HepG2 (cell line): ENCODE data around the gene RNF8. TPM values are rescaled to one million over a fixed set of nuclear protein-coding genes. Genes with fewer than 3 reads are reported as not detected.

Source experiments
- ATAC-seq: fragments of 200-7000 bp; cut with Tn5 transposase; 3 replicates; pipeline ENCODE4 v1.9.1; 2020; ENCODE audit warnings: mild to moderate bottlenecking, moderate library complexity
- BruUV-seq: library from RNA; stranded (reverse); fragments of 400-500 nt; replicated peaks from 2 replicates; lab custom pipeline; 2021; lab: Mats Ljungman, UMichigan
- CTCF ChIA-PET: fragments of 300-600 bp; formaldehyde crosslinking; extraction: SDS; loops from one replicate; lab custom pipeline; 2021; ENCODE audit warnings: low total read pairs, inconsistent platforms, low intra/inter-chr PET ratio; lab: Yijun Ruan, JAX
- POLR2A ChIA-PET: fragments of 350-600 bp; sonication (Branson Sonifier 250); formaldehyde crosslinking; loops from one replicate; lab custom pipeline; 2020; ENCODE audit warnings: antibody characterized with exemption, inconsistent platforms; lab: Yijun Ruan, JAX
- DNase-seq: peaks from one replicate; pipeline ENCODE4 v3.0.0-alpha.2; 2015; ENCODE audit warnings: low spot score
- FAIRE-seq: peaks from 3 replicates; lab custom pipeline; 2011; peaks lifted over from hg19 to GRCh38; lab: Jason Lieb, UNC
- H2AFZ ChIP-seq: one replicate; pipeline ENCODE4 v1.6.1; 2011; ENCODE audit warnings: low read length, inconsistent platforms
- H3K27ac ChIP-seq: fragments of 300-600 bp; 3 replicates; pipeline ENCODE4 v1.8.0; 2011; ENCODE audit warnings: mixed run types, mild to moderate bottlenecking, mixed read lengths, low read length, inconsistent platforms; ENCODE audit not compliant: insufficient read depth; ENCODE audit errors: extremely low read length
- H3K27me3 ChIP-seq, 2 experiments: fragments of 200-600 bp in 1 of 2; 2 replicates in 1 of 2; 3 replicates in 1 of 2; pipeline versions ENCODE4 v1.6.0 to v1.8.0; 2011; ENCODE audit warnings: low read length in 2 of 2, mild to moderate bottlenecking in 2 of 2, moderate library complexity in 2 of 2, inconsistent platforms in 1 of 2; ENCODE audit not compliant: insufficient read depth in 2 of 2, control insufficient read depth in 1 of 2
- H3K36me3 ChIP-seq, 2 experiments: fragments of 200-600 bp in 1 of 2; replicated peaks in 1 of 2; 2 replicates in 1 of 2; 3 replicates in 1 of 2; pipeline versions ENCODE4 v1.5.1 to v1.8.0; 2011; ENCODE audit warnings: low read length in 2 of 2, inconsistent platforms in 1 of 2; ENCODE audit not compliant: insufficient read depth in 2 of 2, control insufficient read depth in 1 of 2
- H3K4me1 ChIP-seq: 2 replicates; pipeline ENCODE4 v1.5.1; 2012; ENCODE audit warnings: low read length, inconsistent platforms; ENCODE audit not compliant: insufficient read depth
- H3K4me2 ChIP-seq: 2 replicates; pipeline ENCODE4 v1.6.0; 2011; ENCODE audit warnings: low read depth, low read length, inconsistent platforms
- H3K4me3 ChIP-seq, 3 experiments: fragments of 200-600 bp in 1 of 3; sonication (generic), shearing (Covaris generic) in 1 of 3; replicated peaks in 1 of 3; 2 replicates each; pipeline ENCODE4 v1.5.1; 2011 to 2016; ENCODE audit warnings: low read length in 3 of 3, inconsistent platforms in 2 of 3, low read depth in 2 of 3, mild to moderate bottlenecking in 2 of 3, control low read depth in 1 of 3, mixed read lengths in 1 of 3; ENCODE audit not compliant: insufficient read depth in 1 of 3
- H3K79me2 ChIP-seq: one replicate; pipeline ENCODE4 v1.6.1; 2011; ENCODE audit warnings: low read length, inconsistent platforms; ENCODE audit not compliant: insufficient read depth
- H3K9ac ChIP-seq: 2 replicates; pipeline ENCODE4 v1.6.0; 2011; ENCODE audit warnings: mild to moderate bottlenecking, low read depth, low read length, inconsistent platforms; ENCODE audit not compliant: insufficient read depth
- H3K9me3 ChIP-seq: 2 replicates; pipeline ENCODE4 v1.5.1; 2012; ENCODE audit warnings: mild to moderate bottlenecking, low read length
- H4K20me1 ChIP-seq: 2 replicates; pipeline ENCODE4 v1.6.0; 2011; ENCODE audit warnings: inconsistent platforms, mild to moderate bottlenecking, low read length, moderate library complexity; ENCODE audit not compliant: insufficient read depth
- MAZ ChIP-seq, 2 experiments: sonication (generic) in 1 of 2; formaldehyde crosslinking in 1 of 2; IDR thresholded peaks; 2 replicates each; pipeline versions ENCODE4 v1.5.0 to v1.6.1; 2012 to 2020; ENCODE audit warnings: low read depth in 2 of 2, mild to moderate bottlenecking in 2 of 2, borderline replicate concordance in 1 of 2, improper control_type of control experiment in 1 of 2, low read length in 1 of 2, missing genetic modification reagents in 1 of 2, moderate library complexity in 1 of 2
- XBP1 ChIP-seq: sonication (generic); formaldehyde crosslinking; IDR thresholded peaks from 2 replicates; pipeline ENCODE4 v1.5.0; 2020; ENCODE audit warnings: missing genetic modification reagents
- ZNF33A ChIP-seq: sonication (generic); formaldehyde crosslinking; IDR thresholded peaks from 2 replicates; pipeline ENCODE4 v1.5.1; 2020; ENCODE audit warnings: missing genetic modification reagents, mild to moderate bottlenecking, moderate library complexity, borderline replicate concordance
- WGBS: methylation state at CpG from one replicate; pipeline ENCODE4 v1.1.6; 2017; ENCODE audit warnings: low lambda C conversion rate; 5-methylcytosine and 5-hydroxymethylcytosine counted together
- in situ Hi-C: cut with HindIII; loops from 2 replicates; pipeline ENCODE4 v1.10.0; 2017; ENCODE audit warnings: low pct_unique_long_range_greater_than_20kb; ENCODE audit not compliant: extremely low pct_ligation_motif_present
- intact Hi-C: fragments of 100-400 bp; cut with micrococcal nuclease; formaldehyde crosslinking; loops from one replicate; pipeline ENCODE4 v1.10.0; 2022; ENCODE audit not compliant: unreplicated experiment
- polyA plus RNA-seq, 8 experiments: library from polyadenylated mRNA; depleted of rRNA in 3 of 8; stranded (reverse) in 7 of 8; unstranded in 1 of 8; fragments of >200 nt; fragmentation: Illumina TruSeq in 4 of 8; extraction: Trizol in 4 of 8; gene quantifications; 2 replicates each; pipeline versions ENCODE4 v1.2.1 to v1.2.3, GENCODE V29; 2011 to 2016; ENCODE audit warnings: low read depth in 4 of 8, missing spikeins in 1 of 8, mixed read lengths in 1 of 8; ENCODE audit not compliant: insufficient read depth in 1 of 8
- total RNA-seq, 5 experiments: library from RNA; depleted of rRNA; stranded (reverse); fragments of >200 nt; fragmentation: Illumina TruSeq; extraction: Trizol; gene quantifications; 2 replicates each; pipeline ENCODE4 v1.2.3, GENCODE V29; 2016; ENCODE audit warnings: low read depth in 1 of 5

RNF8 gene
- total and polyA plus RNA-seq, 2 of the 13 experiments (the other 11 are each of a cell fraction or from before 2014, with no cell fraction given), result 21.8 to 47.6 TPM

- no peak overlapping the region for H3K4me2 ChIP-seq
- H3K27me3 ChIP-seq, result no peaks in the 10 kb centered on the region
- peaks cover 12 to 74% of the 10 kb centered on the region in 2 experiments for H3K36me3 ChIP-seq
- BruUV-seq, result no TSS peak
- ChIA-PET CTCF (no interaction called here), POLR2A (no interaction called here)
- peaks cover 11% of the 10 kb centered on the region for H4K20me1 ChIP-seq
- FAIRE-seq (no peak), ATAC-seq (no peak), DNase-seq (no peak)
- no peak overlapping the region for H2AFZ ChIP-seq
- H3K79me2 ChIP-seq, result no peaks in the 10 kb centered on the region
- H3K9me3 ChIP-seq, result no peaks in the 10 kb centered on the region
- no peak overlapping the region for H3K9ac ChIP-seq
- TF ChIP-seq ZNF33A, result no peak
- H3K4me1 ChIP-seq, result peaks cover 21% of the 10 kb centered on the region
- intact Hi-C loops (loop anchor here (10.0 kb wide), 1 partner anchor 191 kb away; no protein-coding TSS in a partner anchor), in situ Hi-C loops (no loop called here)
- WGBS, result 90% methylated on average over 1 of the region's 1 CpG
- no peak overlapping the region for H3K27ac ChIP-seq
- no peak overlapping the region for H3K4me3 ChIP-seq
These were observed 20.2 kb downstream of the RNF8 start for GRCh38 chr6:37373822-37374471.

DNA sequence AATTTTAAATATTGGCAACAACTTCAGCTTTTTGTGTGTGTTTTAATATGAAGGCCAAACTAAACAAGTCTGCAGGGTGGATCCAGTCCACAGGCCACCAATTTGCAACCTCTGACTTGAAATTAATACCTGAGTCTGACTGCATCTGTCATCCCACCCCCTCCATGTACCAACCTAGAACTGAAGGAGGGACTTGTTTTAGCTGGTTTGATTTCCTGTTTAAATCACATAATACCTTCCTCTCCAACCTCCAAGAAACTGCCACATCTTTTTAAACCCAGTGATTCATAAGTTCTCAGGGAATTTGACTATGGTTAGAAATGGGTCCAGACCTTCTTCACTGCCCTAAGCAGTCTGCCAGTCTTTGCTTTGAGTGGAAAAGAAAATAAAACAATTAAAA is 21.6 kb downstream of the RNF8 start:
- Histone ChIP-seq H4K20me1 (peaks cover 2% of the 10 kb centered on the region; the same call in 1 of the 2 replicates), H3K79me2 (no peaks in the 10 kb centered on the region), H3K36me3 (peaks cover 13 to 65% of the 10 kb centered on the region in 2 experiments), H3K27me3 (no peaks in the 10 kb centered on the region), H3K4me3 (no peak overlapping the region), H3K9ac (no peak overlapping the region), H3K4me1 (peaks cover 7% of the 10 kb centered on the region), H3K4me2 (no peak overlapping the region), H3K27ac (no peak overlapping the region), H2AFZ (no peak overlapping the region), H3K9me3 (no peaks in the 10 kb centered on the region)
- FAIRE-seq (no peak), DNase-seq (no peak), ATAC-seq (no peak)
- TF ChIP-seq MAZ (IDR thresholded peaks at IDR 0.05; ENCODE audit: borderline replicate concordance, low read depth, low read length) (no peak), MAZ (CRISPR knock-in tag; IDR thresholded peaks at IDR 0.05; ENCODE audit: low read depth) (no peak), XBP1 (no peak)
- BruUV-seq, result no TSS peak
- intact Hi-C loops (loop anchor here (10.0 kb wide), 1 partner anchor 189 kb away; no protein-coding TSS in a partner anchor), in situ Hi-C loops (no loop called here)
- ChIA-PET POLR2A (no interaction called here), CTCF (no interaction called here)
